ENCODE measurements around the gene ADAMTS14.
"Not testable (repeated sequence)": the region's sequence is repeated elsewhere in the genome, so short reads cannot be mapped to it uniquely, and the experiment has no call there.

The ADAMTS14 gene

GRCh38 chr10:70672165-70673042, at the start of gene ADAMTS14:
Gene ADAMTS14 (plus strand): TSS chr10:70672506. CDS start chr10:70672803, 297 bp downstream.
- in situ Hi-C loops (cut with HindIII; ENCODE audit: low sequenced_read_pairs) = no loop called here
- no peak for TF ChIP-seq CTCF (IDR thresholded peaks at IDR 0.05; ENCODE audit: low read depth, low read length, missing control alignments)
- peak within 1 kb of the TSS; percentile 60 for H3K4me3 ChIP-seq (ENCODE audit: low read depth, low read length)
- no peak for DNase-seq (ENCODE audit: low read depth)

- no peak for DNase-seq (ENCODE audit: low read depth)
- in situ Hi-C loops (cut with HindIII; ENCODE audit: low sequenced_read_pairs) = no loop called here
- no peak overlapping the region for H3K4me3 ChIP-seq (ENCODE audit: low read depth, low read length)
- TF ChIP-seq CTCF (IDR thresholded peaks at IDR 0.05; ENCODE audit: low read depth, low read length, missing control alignments) = no peak
These were observed 49.8 kb upstream of the ADAMTS14 start for GRCh38 chr10:70622541-70622940.

GRCh38 chr10:70622981-70623844, 49.1 kb upstream of the ADAMTS14 start:
- no peak for DNase-seq (ENCODE audit: low read depth)
- no peak overlapping the region for H3K4me3 ChIP-seq (ENCODE audit: low read depth, low read length)
- no peak for TF ChIP-seq CTCF (IDR thresholded peaks at IDR 0.05; ENCODE audit: low read depth, low read length, missing control alignments)
- in situ Hi-C loops (cut with HindIII; ENCODE audit: low sequenced_read_pairs) = no loop called here

GRCh38 chr10:70626056-70626455, 46.2 kb upstream of the ADAMTS14 start:
- DNase-seq (ENCODE audit: low read depth) = no peak
- no peak for TF ChIP-seq CTCF (IDR thresholded peaks at IDR 0.05; ENCODE audit: low read depth, low read length, missing control alignments)
- H3K4me3 ChIP-seq (ENCODE audit: low read depth, low read length) = no peak overlapping the region
- in situ Hi-C loops (cut with HindIII; ENCODE audit: low sequenced_read_pairs) = no loop called here

GRCh38 chr10:70629338-70629737, 43.0 kb upstream of the ADAMTS14 start:
- in situ Hi-C loops (cut with HindIII; ENCODE audit: low sequenced_read_pairs) = no loop called here
- TF ChIP-seq CTCF (IDR thresholded peaks at IDR 0.05; ENCODE audit: low read depth, low read length, missing control alignments) = no peak
- DNase-seq (ENCODE audit: low read depth) = no peak
- no peak overlapping the region for H3K4me3 ChIP-seq (ENCODE audit: low read depth, low read length)

GRCh38 chr10:70631735-70632134, 40.6 kb upstream of the ADAMTS14 start:
- DNase-seq (ENCODE audit: low read depth); H3K4me3 ChIP-seq (ENCODE audit: low read depth, low read length); in situ Hi-C loops (cut with HindIII; ENCODE audit: low sequenced_read_pairs): not testable (repeated sequence)
